Measurements from ENCODE around the gene CLEC4G.
"Not testable (repeated sequence)": the region's sequence is repeated elsewhere in the genome, so short reads cannot be mapped to it uniquely, and the experiment has no call there.

The CLEC4G gene, protein sequence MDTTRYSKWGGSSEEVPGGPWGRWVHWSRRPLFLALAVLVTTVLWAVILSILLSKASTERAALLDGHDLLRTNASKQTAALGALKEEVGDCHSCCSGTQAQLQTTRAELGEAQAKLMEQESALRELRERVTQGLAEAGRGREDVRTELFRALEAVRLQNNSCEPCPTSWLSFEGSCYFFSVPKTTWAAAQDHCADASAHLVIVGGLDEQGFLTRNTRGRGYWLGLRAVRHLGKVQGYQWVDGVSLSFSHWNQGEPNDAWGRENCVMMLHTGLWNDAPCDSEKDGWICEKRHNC

DNA sequence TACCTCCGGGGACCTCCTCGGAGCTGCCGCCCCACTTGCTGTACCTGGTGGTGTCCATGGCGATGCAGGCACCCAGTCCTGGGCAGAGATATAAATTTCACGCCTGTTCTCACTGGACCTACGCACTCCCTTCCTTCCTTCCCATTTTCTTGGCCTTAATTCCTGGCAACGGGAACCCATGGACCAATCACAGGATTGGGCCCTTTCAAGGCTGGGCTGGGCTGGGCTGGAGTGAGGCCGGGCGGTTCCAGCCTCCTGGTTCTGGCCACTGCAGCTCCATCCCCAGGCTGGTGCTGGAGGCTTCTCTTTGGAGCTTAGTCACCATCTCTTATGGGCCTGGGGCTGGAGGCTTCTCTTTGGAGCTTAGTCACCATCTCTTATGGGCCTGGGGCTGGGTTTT lies at the start of gene CLEC4G:
TSS of gene CLEC4G (minus strand) at position 66 of the 400 bp plus-strand sequence. CDS start at position 58, 8 bp downstream.
- DNase-seq: no peak

DNA sequence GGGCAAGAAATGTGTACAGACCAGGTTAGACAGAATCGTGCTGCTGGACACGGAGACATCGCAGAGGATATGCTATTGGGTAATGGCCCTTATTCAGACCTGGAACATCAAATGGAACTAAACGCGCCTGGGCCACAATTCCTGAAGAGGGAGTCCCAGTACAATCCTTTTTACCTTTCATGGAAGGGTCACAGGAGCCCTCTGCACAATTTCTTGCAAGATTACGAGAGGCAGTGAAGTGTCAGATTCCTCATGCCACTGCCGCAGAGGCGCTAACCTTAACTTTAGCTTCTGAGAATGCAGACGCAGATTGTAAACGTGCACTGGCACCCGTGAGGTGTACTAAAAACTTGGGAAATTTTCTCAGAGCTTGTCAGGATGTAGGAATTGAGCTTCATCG lies 49.2 kb upstream of the CLEC4G start:
- no peak for DNase-seq

DNA sequence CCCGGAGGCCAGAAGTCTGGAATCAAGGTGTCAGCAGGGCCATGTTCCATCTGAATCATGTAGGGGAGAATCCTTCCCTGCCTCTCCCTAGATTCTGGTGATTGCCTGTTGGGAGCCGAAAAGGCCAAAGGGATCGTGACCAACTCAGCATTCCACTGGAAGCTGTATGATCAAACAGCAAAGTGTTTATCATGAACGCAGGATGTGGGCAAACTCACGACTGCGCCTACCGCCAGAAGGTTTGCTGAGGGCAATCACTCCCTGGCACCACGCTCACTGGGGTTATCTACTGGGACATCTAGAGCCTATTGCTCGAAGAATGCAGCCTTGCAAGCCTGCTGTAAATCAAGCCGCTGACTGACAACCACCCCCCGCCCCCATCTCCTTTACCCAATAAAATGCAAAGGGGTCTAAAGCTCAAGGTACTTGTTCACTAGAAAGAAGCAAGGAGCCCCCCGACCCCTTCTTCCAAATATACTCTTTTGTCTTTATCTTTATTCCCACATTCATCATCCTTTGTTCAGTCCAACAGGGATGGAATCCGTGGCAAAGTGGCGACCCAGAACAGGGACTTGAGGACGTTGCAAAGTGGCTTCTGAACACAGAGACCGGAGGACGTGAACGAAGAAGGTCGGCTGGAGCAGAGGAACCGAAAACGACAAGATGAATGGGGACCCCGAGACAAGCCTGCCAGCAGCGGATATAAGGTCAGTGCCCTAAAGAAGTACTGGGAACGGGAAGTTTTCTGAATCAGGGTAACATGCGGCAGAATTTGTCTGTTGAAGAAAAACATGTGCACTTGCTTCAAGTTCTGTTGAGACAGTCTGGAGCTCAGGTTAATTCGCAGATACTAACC lies 47.9 kb upstream of the CLEC4G start:
- DNase-seq: no peak

DNA sequence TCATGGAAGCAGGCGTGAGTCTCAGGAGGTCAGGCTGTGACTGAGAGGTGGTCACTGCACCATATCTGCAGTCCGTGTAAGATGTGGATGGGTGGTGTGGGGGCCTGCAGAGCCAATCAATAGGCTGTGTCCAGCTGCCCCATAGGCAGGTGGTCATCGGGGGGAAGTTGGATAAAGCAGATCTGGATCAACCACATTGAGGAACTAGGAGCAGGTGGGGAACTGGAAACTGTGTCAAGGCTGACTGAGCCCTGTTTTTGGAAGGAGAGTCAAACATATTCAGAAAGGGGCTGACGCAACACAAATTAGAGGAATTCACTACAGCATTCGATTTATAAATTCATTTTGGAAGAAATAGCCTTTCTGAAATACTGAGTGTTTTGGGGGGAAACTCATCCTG lies 46.2 kb upstream of the CLEC4G start:
- no peak for DNase-seq

DNA sequence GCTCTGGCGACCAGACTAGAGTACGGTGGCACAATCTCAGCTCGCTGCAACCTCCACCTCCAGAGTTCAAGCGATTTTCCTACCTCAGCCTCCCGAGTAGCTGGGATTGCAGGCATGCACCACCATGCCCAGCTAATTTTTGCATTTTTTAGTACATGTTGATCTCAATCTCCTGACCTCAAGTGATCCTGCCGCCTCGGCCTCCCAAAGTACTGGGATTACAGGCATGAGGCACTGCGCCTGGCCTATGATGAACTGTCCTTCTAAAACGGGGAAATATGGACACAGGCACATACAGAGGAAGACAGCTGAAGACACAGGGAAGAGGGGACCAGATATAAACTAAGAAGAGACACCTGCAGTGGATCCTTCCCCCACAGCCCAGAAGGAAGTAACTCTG lies 43.9 kb upstream of the CLEC4G start:
- DNase-seq: no peak

DNA sequence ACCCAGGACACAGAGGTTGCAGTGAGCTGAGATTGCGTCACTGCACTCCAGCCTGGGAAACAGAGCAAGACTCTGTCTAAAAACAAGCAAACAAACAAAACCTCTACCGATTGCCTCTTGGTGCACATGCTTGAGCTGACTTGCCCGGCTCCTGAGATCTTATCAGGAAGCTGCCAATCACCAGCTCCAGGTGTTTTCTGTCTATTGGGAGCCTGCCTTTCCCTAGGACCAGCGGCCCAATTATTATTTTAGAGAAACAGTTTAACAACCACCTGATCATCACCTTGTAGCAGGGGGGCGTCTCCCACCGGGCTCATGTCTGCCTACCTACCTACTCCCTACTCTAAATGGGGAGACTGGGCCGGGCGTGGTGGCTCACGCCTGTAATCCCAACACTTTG lies 41.9 kb upstream of the CLEC4G start:
- no peak for DNase-seq

DNA sequence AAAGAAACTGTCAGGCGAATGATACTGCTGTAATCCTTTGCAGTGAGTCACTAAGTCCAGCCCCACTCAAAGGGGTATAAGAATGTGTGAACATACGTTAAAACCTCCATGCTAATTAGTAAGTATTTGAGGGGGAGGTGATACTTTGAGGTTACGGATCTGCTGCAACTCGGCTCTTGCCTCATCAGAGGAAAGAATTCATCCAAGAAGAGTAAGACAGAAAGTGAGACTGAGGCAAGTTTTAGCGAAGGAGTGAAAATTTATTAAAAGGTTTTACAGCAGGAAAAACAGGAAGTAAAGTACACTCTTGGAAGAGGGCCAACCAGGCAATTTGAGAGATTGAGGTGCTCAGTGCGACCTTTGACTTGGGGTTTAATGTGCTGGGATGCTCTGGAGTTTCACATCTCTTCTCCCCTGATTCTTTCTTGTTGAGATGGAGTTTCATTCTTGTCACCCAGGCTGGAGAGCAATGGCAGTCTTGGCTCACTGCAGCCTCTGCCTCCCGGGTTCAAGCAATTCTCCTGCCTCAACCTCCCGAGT lies 40.9 kb upstream of the CLEC4G start:
- DNase-seq: no peak

DNA sequence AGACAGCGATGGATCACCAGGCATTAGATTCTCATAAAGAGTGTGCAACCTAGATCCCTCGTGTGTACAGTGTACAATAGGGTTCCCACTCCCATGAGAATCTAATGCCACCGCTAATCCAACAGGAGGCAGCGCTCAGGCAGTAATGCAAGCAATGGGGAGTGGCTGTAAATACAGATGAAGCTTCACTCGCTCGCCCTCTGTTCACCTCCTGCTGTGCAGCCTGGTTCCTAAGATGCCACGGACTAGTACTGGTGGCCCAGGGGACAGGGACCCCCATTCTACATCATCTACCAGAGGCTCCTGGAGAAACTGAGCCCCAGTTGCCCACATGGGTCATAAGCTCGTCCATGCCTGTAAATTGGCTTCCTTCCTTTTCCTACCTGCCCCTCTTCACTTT lies 39.2 kb upstream of the CLEC4G start:
- no peak for DNase-seq

DNA sequence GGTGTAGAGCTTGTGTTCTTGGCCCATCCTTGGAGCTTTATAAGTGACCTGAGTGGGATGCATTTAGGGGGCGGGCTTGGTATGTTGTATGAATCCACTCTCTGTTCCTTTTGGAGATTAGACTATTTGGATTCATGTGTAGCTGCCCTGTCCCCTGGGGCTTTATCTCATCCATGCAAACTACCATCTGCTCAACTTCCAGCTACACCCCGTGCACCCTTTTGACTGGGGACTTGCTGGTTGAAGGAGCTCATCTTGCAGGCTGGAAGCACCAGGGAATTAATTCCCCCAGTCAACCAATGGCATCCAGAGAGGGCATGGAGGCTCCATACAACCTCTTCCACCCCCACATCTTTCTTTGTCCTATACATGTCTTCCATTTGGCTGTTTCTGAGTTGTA lies 37.3 kb upstream of the CLEC4G start:
- DNase-seq: no peak

DNA sequence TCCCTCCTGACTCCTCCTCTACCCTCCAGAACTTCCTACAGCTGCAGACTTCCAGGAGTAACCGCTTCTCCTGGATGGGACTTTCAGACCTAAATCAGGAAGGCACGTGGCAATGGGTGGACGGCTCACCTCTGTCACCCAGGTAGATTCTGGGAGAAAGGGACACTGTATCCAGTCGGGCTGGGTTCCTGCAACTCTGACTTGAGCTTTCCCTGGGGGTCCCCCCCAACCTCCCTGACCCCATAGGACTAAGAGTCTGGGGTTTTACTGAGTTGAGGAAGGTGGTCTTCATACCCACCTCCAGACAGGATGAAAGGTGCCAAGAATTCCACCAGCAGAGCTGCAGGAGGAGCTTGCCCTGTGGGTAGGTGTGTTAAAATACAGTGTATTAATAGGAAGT lies 35.6 kb upstream of the CLEC4G start:
- no peak for DNase-seq

DNA sequence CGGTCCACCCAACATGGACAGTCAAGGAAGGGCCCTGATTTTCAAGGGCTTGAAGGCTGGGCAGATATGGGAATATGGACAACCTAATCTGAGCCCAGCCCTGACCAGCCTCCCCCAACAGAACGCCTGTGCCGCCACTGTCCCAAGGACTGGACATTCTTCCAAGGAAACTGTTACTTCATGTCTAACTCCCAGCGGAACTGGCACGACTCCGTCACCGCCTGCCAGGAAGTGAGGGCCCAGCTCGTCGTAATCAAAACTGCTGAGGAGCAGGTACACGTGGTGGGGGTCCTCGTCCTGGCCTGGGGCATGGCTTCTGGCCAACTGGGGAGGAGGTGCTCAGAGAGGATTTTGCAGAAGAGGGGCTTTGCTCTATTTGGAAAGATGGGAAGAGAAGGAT lies 34.6 kb upstream of the CLEC4G start:
- no peak for DNase-seq

DNA sequence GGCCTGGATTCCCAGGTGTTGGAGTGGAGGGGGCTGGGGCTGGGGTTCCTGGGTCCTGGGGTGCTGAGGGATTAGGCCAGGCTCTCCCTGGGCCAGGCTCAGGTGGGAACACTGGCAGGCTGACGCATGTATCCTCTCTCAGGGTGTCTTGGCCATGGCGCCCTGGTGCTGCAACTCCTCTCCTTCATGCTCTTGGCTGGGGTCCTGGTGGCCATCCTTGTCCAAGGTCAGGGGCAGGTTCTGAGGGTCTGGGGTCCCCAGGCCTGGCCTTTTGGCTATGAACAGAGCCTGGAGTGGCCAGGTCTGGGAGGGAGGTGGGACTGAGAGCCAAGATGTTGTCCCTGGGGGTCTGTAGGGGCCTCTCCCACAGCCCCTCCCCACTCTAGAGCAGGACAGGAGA lies 33.1 kb upstream of the CLEC4G start:
- DNase-seq: not testable (repeated sequence)

DNA sequence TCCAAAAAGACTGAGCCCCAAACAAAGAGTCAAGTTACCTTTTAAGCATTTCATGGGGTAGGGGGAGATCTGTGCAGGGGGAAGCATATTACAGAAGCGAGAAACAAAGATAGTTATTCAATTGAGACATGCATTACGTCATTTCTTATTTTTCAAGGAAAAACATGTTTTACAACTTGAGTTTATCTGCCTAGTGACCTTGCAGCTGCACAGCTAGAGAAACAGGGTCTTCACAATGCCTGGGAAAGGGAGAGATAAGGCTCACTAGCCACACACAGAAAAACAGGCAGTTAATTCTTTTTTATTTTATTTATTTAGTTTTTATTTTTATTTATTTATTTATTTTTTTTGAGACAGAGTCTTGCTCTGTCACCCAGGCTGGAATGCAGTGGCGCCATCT lies 32.2 kb upstream of the CLEC4G start:
- not testable (repeated sequence) for DNase-seq

DNA sequence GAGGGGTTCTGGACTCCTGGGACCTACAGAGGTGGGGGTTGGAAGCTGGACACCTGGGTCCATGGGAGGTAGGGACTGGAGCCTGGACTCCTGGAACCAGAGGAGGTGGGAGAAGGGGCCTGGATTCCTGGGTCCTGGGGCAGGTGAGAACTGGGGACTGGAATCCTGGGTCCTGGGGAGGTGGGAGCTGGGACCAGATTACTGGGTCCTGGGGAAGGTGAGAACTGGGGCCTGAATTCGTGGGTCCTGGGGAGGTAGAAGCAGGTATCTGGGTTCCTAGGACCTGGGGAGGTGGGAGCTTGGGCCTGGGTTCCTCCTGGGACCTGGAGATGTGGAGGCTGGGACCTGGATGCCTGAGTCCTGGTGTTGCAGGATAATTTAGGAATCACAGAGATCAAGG lies 31.8 kb upstream of the CLEC4G start:
- DNase-seq: no peak

DNA sequence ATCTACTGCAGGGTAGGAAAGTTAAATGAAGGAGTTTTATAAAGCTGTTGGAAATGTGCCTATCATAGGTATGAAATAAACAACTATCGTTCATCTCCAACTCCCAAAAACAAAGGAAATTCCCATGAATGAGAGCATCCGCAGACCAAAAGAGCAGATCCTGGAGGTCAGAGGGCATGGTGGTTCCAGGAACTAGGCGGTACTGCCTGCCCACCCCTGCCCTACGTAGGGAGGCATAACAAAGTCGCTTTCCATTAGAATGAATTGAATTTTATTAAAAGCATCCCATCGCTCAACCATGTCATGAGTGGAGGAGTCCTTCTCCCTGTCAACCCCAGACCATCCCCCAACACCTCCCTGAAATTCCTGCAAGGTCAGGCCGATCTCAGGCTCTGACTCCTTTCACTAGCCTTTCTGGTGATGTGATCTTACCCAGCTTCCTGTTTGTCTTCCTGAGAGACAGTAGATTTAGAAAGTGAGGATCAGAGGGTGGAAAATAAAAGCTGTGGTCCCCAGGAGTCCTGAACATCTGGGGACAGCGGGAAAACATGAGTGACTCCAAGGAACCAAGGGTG lies 30.9 kb upstream of the CLEC4G start, which contains the start of gene CLEC4M:
TSS of gene CLEC4M (plus strand) at position 525 of the 575 bp plus-strand sequence. CDS start at position 549, 24 bp downstream.
- no peak for DNase-seq

DNA sequence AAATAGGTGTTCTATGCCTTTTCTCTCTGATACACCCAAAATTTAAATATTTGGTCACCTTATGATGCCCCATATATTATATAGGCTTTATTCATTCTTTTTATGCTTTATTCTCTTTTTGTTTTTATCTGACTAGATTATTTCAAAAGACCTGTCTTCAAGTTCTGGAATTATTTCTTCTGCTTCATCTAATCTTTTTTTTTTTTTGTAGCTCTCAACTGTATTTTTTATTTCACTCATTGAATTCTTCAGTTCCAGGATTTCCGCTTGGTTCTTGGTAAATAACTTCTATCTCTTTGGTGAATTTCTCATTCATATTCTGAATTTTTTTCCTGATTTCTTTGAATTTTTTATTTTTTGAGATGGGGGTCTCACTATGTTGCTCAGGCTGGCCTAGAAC lies 27.2 kb upstream of the CLEC4G start:
- DNase-seq: no peak

DNA sequence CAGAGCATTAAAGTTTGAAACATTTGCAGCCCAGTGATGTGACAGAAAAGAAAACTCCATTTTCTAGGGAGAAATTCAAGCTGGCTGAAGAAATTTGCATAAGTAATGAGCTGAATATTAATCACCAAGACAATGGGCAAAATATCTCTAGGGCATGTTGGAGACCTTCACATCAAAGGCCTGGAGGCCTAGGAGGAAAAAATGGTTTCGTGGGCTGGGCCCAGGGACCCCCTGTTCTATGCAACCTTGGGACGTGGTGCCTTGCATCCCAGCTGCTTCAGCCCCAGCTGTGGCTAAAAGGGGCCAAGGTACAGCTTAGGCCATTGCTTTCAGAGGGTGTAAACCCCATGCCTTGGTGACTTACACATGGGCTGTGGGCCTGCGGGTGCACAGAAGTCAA lies 25.4 kb upstream of the CLEC4G start:
- DNase-seq: no peak

DNA sequence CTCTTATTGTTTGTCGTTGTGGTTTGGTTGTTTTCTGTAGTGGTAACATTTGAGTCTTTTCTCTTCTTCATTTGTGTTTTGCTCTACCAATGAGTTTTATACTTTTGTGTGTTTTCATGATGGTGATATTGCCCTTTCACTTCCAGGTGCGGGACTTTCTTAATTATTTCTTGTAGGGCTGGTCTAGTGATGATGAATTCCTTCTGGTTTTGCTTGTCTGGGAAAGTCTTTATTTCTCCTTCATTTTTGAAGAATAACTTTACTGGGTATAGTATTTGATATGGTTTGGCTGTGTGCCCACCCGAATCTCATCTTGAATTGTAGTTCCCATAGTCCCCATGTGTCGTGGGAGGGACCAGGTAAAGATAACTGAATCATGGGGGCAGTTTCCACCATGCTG lies 24.3 kb upstream of the CLEC4G start:
- DNase-seq: no peak

DNA sequence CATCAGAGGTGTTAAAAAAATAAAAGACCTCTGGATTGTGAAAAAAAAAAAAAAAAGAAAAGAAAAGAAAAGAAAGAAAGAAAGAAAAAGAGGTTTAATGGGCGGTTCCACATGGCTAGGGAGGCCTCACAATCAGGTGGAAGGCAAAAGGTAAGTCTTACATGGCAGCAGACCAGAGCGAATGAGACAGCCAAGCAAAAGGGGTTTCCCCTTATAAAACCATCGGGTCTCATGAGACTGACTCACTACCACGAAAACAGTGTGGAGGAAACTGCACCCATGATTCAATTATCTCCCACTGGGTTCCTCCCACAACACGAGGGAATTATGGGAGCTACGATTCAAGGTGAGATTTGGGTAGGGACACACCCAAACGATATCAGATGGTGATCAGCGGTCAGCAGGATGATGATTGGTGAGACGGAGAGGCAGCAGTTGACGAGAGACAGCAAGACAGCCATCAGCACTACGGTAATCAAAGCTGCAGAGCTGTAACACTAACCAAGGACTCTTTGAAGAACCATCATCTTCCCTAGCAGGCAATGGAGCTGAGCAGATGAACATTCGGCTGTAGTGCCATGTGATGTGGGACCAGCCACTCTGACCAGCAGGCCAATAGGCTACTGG lies 19.4 kb upstream of the CLEC4G start:
- DNase-seq: no peak

DNA sequence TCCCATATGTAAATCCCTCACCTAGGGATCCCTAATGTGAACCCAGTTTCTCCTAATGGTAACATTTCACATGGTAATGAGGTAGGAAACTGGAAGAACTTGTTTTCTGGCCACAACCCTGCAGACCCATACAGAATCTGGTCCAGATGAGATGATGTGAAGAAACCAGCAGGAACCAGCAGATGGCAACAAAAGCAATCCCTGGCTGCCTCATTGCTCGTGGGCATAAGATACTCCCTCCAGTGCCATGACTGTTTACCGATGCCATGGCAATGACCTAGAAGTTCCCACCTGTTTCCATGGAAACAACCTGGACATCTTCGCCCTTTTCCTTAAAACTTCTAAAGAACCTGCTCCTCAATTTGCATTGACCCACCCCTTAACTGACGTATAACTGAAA lies 16.8 kb upstream of the CLEC4G start:
- no peak for DNase-seq

DNA sequence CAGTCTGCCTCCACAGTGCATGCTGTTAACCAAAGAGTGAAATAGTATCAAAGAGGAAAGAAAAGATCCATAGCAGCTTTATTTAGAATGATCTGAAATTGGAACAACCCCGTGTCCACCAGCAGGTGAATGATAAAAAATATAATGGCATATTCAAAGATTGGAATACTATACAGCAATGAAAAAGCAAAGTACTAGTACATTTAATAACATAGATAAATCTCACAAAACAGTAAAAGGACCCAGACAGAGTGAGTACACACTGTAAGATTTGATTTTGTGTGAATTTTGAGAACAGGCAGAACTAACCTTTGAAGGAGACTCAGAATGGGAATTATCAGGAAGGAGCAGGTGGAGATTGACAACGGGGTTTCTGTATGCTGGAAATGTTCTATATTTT lies 16.3 kb upstream of the CLEC4G start:
- DNase-seq: no peak

DNA sequence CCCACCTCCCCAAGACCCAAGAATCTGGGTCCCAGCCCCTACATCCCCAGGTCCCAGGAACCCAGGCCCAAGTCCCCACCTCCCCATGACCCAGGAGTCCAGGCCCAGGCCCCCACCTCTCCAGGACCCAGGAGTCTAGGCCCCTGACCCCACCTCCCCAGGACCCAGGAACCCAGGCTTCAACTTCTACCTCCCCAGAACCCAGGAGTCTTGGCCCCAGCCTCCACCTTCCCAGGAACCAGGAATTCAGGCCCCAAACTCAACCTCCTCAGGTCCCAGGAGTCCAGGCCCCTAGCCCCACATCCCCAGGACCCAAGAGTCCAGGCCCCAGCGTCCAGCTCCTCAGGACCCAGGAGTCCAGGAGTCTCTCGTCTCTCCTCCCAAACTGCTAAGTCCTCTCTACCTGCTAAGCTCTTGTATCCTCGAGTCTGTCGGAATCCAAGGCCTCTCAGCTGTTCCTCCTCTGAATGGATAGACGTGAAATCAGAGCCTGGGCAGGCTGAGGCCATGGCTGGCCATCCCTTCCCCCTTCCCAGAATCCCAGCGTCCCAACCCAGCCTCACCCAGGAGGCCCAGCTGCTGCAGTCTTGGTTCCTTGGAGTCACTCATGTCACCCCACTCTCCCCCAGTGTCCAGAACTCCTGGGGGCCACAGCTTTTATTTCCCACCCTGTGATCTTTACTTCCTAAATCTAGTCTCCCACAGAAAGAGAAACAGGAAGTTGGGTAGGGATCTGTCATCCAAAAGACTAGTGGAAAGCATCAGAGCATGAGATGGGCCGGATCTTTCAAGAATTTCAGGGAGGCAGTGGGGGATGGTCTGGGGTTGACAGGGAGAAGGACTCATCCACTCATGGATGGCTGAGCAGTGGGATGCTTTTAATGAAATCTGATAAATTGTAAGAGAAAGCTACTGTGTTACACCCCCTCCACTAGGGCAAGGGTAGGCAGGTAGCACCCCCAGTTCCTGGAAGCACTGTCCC lies 15.3 kb upstream of the CLEC4G start, which contains the start of gene CD209:
TSS of gene CD209 (minus strand) at position 632 of the 982 bp plus-strand sequence. CDS start at position 609, 23 bp downstream.
- DNase-seq: no peak

Measured in NCI-H1048 (cell line).